8988T (cell line): Measurements from ENCODE around the gene NPPB.
"Not testable (repeated sequence)": the region's sequence is repeated elsewhere in the genome, so short reads cannot be mapped to it uniquely, and the experiment has no call there.

Experiments
- DNase-seq: peaks from one replicate; pipeline ENCODE4 v3.0.0; 2011

The NPPB gene

GRCh38 chr1:11858613-11858967 is at the start of gene NPPB:
Gene NPPB (minus strand): TSS chr1:11858945. CDS start chr1:11858833, 112 bp downstream.
- no peak for DNase-seq

- no peak for DNase-seq
These were observed 49.4 kb upstream of the NPPB start for GRCh38 chr1:11908095-11908675.

GRCh38 chr1:11907275-11908094 is 48.7 kb upstream of the NPPB start:
- no peak for DNase-seq

- DNase-seq, result no peak
These were observed 48.1 kb upstream of the NPPB start for GRCh38 chr1:11906870-11907269.

- no peak for DNase-seq
These were observed 46.2 kb upstream of the NPPB start for GRCh38 chr1:11904978-11905377.

- DNase-seq, result not testable (repeated sequence)
These were observed 45.4 kb upstream of the NPPB start for GRCh38 chr1:11904156-11904555.

GRCh38 chr1:11903210-11903609 is 44.5 kb upstream of the NPPB start:
- no peak for DNase-seq

GRCh38 chr1:11901446-11901845 is 42.7 kb upstream of the NPPB start:
- not testable (repeated sequence) for DNase-seq

- DNase-seq, result no peak
These were observed 40.2 kb upstream of the NPPB start for GRCh38 chr1:11898831-11899467.

- DNase-seq, result no peak
These were observed 39.5 kb upstream of the NPPB start for GRCh38 chr1:11898086-11898785.

- DNase-seq, result not testable (repeated sequence)
These were observed 35.8 kb upstream of the NPPB start for GRCh38 chr1:11894501-11894900.

- DNase-seq, result peak; percentile 81
These were observed 35.1 kb upstream of the NPPB start for GRCh38 chr1:11893907-11894251.

- no peak for DNase-seq
These were observed 32.9 kb upstream of the NPPB start for GRCh38 chr1:11891433-11892186.

GRCh38 chr1:11888877-11889208 is 30.1 kb upstream of the NPPB start:
- DNase-seq, result no peak

- DNase-seq, result no peak
These were observed 29.6 kb upstream of the NPPB start for GRCh38 chr1:11888206-11888876.

- DNase-seq, result no peak
These were observed 28.9 kb upstream of the NPPB start for GRCh38 chr1:11887666-11888007.

GRCh38 chr1:11886986-11887665 is 28.4 kb upstream of the NPPB start:
- DNase-seq, result no peak

GRCh38 chr1:11885916-11886315 is 27.2 kb upstream of the NPPB start:
- DNase-seq, result no peak

GRCh38 chr1:11882814-11883538 is 24.2 kb upstream of the NPPB start:
- DNase-seq, result no peak

- DNase-seq, result no peak
These were observed 23.1 kb upstream of the NPPB start for GRCh38 chr1:11881749-11882441.
